ENCODE measurements around the gene WDR53. TPM values are rescaled to one million over a fixed set of nuclear protein-coding genes. Genes with fewer than 3 reads are reported as not detected.
A peak's percentile ranks its signal among the peaks of the same experiment; 100 is the strongest.
"Not testable (repeated sequence)": the region's sequence is repeated elsewhere in the genome, so short reads cannot be mapped to it uniquely, and the experiment has no call there.

Gene WDR53
- total RNA-seq, 1 experiment from 2014 or later = 7.7 TPM

DNA sequence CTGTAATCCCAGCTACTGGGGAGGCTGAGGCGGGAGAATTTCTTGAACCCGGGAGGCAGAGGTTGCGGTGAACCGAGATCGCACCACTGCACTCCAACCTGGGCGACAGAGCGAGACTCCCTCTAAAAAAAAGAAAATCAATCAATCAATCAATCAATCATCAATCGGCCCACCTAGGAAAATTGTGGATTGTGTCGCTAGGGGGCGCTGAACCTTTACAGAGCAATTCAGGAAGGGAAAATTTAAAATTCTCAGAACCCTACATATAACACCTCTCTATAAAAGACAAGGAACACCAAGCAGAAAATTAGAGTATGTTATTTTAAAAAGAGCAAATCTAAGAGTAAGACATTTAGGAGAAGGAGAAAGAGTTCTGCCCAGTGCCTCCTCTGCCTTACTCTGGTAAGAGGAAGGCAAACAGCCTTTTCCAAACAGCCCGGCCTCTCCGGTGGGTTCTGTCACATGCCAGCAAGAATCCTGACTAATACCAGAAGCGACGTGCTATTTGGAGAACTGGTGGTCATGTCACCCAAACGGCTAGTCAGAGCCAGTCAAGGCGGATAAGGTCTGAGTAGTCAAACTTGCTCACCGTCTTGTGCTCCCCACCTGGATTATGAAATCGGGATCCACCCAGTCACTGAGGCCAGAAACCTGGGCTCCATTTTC lies 30.9 kb downstream of the WDR53 start:
- no peak for DNase-seq
- Histone ChIP-seq H3K27me3 (no peaks in the 10 kb centered on the region), H3K9me3 (no peaks in the 10 kb centered on the region), H3K4me3 (no peak overlapping the region), H3K36me3 (no peaks in the 10 kb centered on the region)

DNA sequence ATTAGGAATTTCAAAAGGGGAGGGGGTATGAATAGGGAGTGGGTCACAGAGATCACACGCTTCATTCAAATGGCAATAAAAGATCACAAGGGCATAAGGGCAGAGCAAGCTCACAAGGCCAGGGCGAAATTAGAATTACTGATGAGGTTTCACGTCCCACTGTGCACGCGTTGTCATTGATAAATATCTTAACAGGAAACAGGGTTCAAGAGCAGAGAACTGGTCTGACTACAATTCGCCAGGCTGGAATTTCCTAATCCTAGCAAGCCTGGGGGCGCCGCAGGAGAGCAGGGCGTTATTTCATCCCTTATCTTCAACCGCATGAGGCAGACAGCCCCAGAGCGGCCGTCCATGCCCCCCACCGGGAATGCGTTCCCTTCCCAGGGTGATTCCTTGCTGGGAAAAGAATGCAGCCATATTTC lies 35.1 kb downstream of the WDR53 start:
- Histone ChIP-seq H3K4me3 (no peak overlapping the region), H3K9me3 (no peaks in the 10 kb centered on the region; the same call in 1 of the 2 replicates), H3K36me3 (no peaks in the 10 kb centered on the region), H3K27me3 (no peaks in the 10 kb centered on the region)
- no peak for DNase-seq

DNA sequence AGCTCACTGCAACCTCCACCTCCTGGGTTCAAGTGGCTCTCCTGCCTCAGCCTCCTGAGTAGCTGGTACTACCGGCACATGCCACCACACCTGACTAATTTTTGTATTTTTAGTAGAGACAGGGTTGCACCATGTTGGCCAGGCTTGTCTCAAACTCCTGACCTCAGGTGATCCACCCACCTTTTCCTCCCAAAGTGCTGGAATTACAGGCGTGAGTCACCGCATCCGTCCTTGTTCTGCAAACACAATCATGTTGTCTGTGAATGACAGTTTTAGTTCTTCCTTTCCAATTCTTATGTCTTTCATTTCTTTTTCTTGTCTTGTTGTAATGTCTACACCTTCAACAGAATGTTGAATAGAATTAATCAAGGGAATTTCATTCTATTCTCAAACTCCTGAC lies 36.9 kb downstream of the WDR53 start:
- DNase-seq = no peak
- Histone ChIP-seq H3K4me3 (no peak overlapping the region), H3K9me3 (no peaks in the 10 kb centered on the region; the same call in 1 of the 2 replicates), H3K36me3 (no peaks in the 10 kb centered on the region), H3K27me3 (no peaks in the 10 kb centered on the region)

DNA sequence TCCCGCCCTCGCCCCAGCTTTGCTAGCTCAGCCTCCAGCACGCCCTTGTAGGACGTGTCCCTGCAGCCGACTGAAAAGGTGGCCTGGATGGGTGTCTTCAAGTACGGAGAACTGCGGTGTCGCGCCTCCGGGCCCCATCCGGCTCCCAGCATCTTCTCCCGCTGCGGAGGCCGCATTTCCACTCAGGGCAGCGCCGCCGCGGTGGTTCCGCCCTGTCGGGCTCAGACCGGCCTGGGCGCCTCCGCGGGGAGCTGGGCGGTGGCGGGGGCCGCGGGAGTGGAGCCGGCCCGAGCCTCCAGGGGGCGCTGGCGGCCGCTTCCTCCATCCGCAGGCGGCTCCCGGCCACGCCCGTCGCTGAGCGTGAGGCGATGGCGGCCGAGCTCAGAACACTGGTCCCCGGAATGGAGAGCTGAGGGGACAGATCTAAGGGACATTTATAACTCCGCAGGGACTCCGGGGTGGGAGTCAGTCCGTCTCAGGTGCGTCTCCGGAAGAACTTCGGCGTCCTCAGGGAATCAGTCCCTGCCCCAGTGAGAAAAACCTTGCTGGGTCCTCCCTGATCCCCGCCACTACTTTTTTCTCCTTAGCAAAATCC lies 39.6 kb downstream of the WDR53 start:
- peak; percentile 74 for DNase-seq
- Histone ChIP-seq H3K36me3 (no peaks in the 10 kb centered on the region), H3K9me3 (no peaks in the 10 kb centered on the region; the same call in 1 of the 2 replicates), H3K27me3 (no peaks in the 10 kb centered on the region), H3K4me3 (peak overlapping the region; percentile 45)

DNA sequence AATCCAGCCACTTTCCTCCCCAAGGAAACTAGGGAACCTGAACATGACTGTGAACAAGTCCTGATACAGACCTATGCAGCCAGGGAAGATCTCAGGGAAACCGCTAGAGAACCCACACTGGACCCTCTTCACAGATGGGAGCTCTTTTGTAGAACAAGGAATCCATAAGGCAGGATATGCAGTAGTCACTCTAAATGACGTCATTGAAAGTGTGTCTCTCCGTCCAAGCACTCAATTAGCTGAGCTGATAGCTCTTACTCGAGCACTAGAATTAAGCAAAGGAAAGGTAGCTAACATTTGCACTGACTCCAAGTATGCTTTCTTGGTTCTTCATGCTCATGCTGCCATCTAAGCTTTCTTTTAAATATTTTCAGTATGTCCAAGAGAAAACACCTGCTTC lies 43.2 kb downstream of the WDR53 start:
- no peak for DNase-seq
- Histone ChIP-seq H3K4me3 (no peak overlapping the region), H3K9me3 (peaks cover 6% of the 10 kb centered on the region; the same call in 1 of the 2 replicates), H3K27me3 (no peaks in the 10 kb centered on the region), H3K36me3 (no peaks in the 10 kb centered on the region)

DNA sequence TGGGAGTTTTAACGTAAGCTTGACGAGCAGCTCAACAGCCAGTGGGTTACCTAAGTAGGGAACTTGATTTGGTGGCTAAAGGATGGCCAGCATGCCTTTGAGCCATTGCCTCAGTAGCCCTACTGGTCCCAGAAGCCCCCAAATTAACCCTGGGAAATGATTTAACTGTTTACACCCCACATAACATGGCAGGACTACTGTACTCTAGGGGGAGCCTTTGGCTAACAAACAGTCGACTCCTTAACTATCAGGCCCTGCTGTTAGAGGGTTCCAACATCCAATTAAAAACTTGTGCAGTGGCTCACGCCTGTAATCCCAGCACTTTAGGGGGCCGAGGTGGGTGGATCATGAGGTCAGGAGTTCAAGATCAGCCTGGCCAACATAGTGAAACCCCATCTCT lies 43.8 kb downstream of the WDR53 start:
- no peak for DNase-seq
- H3K9me3 ChIP-seq = peaks cover 12% of the 10 kb centered on the region
- no peaks in the 10 kb centered on the region for H3K27me3 ChIP-seq
- no peak overlapping the region for H3K4me3 ChIP-seq
- H3K36me3 ChIP-seq = no peaks in the 10 kb centered on the region

DNA sequence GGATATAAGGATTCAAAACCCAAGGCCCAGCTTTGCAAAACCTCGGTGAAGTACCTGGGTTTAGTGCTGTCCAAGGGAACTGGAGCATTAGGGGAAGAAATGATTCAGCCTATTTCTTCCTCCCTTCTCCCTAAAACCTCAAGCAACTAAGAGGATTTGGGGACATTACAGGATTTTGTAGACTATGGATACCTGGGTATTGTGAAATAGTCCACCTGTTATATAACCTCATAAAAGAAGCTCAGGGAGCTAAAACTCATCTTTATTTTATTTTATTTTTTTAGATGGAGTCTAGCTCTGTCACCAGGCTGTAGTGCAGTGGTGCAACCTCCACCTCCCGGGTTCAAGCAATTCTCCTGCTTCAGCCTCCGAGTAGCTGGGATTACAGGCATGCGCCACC lies 44.5 kb downstream of the WDR53 start:
- no peaks in the 10 kb centered on the region for H3K36me3 ChIP-seq
- H3K4me3 ChIP-seq = no peak overlapping the region
- DNase-seq = no peak
- peaks cover 19% of the 10 kb centered on the region for H3K9me3 ChIP-seq
- no peaks in the 10 kb centered on the region for H3K27me3 ChIP-seq

DNA sequence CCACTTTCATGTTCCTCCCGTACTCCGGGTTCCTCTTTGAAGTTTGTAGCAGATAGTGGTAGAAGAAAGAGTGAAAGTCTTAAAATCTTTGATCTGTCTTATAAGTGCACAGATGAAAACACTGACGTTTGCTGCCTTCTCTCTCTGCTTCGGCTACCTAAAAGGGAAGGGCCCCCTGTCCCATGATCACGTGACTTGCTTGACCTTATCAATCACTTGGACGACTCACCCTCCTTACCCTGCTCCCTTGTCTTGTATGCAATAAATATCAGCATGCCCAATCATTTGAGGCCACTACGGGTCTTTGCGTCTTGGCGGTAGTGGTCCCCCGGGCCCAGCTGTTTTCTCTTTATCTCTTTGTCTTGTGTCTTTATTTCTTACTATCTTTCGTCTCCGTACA lies 47.1 kb downstream of the WDR53 start:
- H3K27me3 ChIP-seq, H3K36me3 ChIP-seq, H3K4me3 ChIP-seq, DNase-seq: not testable (repeated sequence)
- H3K9me3 ChIP-seq = peaks cover 25% of the 10 kb centered on the region

DNA sequence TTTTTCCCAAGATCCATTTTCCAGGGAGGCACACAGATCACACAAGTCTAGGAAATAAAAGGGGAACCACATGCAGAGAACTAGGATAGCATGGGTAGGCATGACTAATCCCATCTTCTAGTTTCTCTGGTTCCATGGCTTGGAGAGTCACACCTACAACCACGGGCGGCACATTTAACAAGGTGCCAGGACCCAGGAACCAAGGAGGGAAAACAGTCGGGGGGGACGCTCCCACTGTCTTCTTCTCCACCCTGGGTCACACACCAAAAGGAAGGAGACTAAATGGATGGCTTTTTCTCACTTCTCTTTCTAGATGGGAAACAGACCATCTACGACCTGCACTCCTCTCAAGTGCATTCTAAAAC lies 48.7 kb downstream of the WDR53 start:
- peaks cover 25% of the 10 kb centered on the region for H3K9me3 ChIP-seq
- DNase-seq = no peak

DNA sequence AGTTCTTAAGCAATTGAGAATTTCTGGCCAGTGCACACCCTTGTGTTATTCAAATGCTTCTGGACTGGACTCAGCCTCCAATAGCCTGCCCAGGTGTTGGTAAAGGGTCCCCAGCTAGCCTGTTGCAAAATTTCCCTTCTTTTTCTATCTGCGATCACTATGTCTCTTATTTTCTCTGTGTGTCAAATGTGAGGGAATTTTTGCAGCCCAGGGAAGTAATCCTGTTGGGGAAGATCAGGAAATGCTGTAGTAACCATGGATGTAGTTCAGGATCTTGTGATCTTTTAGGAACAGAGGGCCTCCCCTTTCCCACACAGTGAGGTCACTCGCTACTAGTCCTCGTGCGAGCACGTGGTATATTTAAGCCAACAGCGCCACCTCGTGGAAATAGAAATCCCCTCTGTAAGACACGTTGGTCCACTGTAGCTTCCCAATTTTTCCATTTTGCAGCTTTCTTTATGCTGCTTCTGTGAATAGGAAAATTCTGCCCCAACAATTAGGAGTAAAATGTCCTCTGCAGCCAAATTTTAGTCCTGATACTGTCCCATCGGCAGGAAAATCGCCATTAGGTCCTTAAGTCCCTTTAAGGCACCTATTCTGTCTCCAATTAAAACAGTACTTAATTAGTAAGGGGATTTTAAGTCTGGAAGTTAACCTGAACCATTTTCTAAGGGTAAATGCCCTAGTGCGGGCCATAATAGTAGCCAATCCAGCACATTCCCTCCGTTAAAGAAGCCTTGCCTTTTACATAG lies 49.2 kb downstream of the WDR53 start:
- Histone ChIP-seq H3K36me3 (no peaks in the 10 kb centered on the region), H3K4me3 (no peak overlapping the region), H3K9me3 (peaks cover 25% of the 10 kb centered on the region), H3K27me3 (no peaks in the 10 kb centered on the region)
- DNase-seq = peak; percentile 77

More for the DNA sequence above, 48.7 kb downstream of the WDR53 start:
- Histone ChIP-seq H3K4me3 (no peak overlapping the region), H3K36me3 (no peaks in the 10 kb centered on the region), H3K27me3 (no peaks in the 10 kb centered on the region)

DNA sequence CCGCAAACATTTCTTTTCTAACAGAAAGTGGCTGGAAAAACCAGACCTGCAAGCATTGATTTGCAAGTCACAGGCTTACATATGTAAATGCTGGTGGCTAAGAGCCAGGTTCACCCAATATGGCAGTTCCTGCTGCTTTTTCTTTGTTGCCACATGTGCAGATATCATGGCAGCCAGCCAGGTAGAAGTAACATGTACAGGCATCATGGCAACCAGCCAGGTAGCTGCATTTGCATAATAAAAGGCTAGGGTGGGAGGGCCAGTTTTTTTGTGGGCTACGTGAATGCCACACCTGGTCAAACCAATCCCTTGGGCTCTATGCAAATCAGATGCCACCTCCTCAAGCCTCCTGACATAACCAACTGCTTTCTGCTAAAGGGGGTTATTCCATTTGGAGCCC lies 50.4 kb downstream of the WDR53 start:
- Histone ChIP-seq H3K4me3 (no peak overlapping the region), H3K36me3 (no peaks in the 10 kb centered on the region), H3K9me3 (peaks cover 25% of the 10 kb centered on the region), H3K27me3 (no peaks in the 10 kb centered on the region)
- DNase-seq = no peak

DNA sequence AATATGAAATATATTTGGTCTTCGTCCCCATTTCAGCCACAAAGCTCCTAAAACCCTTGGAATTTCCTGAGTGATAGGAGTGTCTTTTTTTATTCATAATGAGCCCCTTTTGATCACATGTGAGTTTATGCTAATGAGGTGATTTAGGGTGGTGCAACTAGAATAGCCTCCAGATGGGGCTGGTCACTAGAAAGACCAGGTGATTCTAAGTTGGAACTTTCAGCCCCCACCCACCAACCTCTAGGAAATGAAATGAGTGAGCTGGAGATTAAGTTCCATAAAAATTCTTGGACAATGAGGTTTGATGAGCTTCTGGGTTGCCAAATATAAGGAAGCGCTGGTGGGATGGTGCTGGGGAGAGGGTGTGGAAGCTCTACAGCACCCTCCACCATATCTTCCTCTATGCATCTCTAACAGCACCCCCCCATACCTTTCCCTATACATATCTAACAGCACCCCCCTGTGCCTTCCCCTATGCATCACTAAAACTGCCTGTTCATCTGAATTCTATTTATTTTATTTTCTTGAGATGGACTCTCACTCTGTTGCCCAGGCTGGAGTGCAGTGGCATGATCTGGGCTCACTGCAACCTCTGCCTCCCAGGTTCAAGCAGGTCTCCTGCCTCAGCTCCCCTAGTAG lies 51.1 kb downstream of the WDR53 start:
- H3K27me3 ChIP-seq = no peaks in the 10 kb centered on the region
- no peak overlapping the region for H3K4me3 ChIP-seq
- H3K36me3 ChIP-seq = no peaks in the 10 kb centered on the region
- H3K9me3 ChIP-seq = peaks cover 25% of the 10 kb centered on the region
- no peak for DNase-seq

DNA sequence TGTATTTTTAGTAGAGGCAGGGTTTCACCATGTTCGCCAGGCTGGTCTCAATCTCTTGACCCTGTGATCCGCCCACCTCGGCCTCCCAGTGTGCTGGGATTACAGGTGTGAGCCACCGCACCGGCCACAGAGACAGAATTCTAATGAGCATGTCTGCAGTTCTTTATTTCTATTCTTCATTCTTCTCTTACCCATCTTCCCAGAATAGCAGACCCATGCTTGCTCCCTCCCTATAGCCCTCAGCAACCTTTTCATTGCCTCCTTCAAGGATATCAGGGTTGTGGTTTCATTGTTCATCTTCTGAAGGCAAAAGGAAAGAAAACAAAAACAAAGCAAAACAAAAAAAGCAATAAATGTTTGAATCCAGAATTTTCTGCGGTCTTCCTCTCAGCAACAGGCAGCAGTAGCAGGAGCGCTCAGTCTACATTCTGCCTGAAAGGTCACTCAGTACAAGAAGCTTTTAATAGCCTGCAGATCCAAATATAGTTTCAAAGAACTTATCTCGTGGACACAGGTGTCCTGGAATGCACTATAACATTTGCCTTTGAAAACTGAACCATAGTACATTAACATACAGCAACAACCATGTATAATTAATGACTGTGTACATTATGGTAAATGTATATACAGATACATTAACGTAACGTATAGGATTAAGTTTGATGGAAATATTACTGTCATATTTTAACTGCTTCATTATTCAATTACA lies 53.3 kb downstream of the WDR53 start, which contains the start of gene SMCO1:
Gene SMCO1 (minus strand): TSS at position 434 of the 709 bp plus-strand sequence. CDS start 137 bp downstream, at position 297.
- no peaks in the 10 kb centered on the region for H3K27me3 ChIP-seq
- peaks cover 19% of the 10 kb centered on the region for H3K9me3 ChIP-seq

DNA sequence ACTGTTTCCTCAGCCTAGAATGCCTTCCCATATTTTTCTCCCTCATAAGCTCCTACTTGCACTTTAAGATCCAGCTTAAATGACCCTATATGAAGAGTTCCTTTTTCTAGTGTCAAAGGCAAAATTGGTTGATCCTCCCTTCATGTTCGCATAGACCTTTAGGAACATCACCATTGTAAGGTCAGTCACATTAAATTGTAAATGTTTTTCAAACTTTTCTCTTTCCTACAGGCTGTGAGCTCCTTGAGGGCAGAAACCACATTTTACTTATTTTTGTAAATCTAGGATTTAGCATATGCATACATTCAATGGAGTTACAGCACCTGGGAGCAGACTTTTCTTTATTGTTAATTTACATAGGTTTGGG lies 54.0 kb downstream of the WDR53 start:
- DNase-seq = no peak
- Histone ChIP-seq H3K4me3 (no peak overlapping the region), H3K36me3 (no peaks in the 10 kb centered on the region), H3K27me3 (no peaks in the 10 kb centered on the region), H3K9me3 (peaks cover 11% of the 10 kb centered on the region)

More for the DNA sequence above, 53.3 kb downstream of the WDR53 start, which contains the start of gene SMCO1:
- no peak for DNase-seq
- no peaks in the 10 kb centered on the region for H3K36me3 ChIP-seq
- no peak within 1 kb of the TSS for H3K4me3 ChIP-seq

DNA sequence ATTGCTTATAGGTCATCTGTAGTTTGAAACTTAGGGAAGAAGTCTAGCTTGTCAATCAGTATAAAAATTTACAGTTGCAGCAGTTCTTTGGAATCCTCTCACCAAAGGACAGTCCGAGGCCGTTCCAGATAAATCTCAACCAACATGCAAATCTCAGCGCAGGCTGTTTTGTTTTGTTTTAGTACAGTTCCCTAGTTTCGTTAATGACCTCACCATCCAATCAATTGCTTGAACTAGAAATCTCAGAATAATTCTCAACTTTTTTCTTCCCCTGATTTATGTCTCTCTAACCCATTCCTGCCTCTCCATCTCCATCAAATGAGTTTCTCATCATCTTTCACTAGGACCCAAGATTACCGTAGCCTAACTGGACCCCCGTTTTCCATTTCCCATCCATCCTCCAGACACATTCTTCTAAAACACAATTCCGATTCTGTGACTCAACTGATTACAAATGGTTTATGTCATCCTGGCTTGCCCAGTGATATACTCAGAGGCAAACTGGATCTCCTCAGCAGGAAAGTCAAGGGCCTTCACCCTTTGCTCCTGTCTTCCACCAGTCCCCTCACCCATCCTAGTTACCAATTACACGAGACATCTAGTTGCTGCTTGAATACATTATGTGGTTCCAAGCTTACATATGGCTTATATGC lies 54.5 kb downstream of the WDR53 start:
- no peak overlapping the region for H3K4me3 ChIP-seq
- peaks cover 6% of the 10 kb centered on the region for H3K9me3 ChIP-seq
- H3K27me3 ChIP-seq = no peaks in the 10 kb centered on the region
- no peaks in the 10 kb centered on the region for H3K36me3 ChIP-seq
- no peak for DNase-seq
